ENCODE results near the gene HES7.

- TF ChIP-seq, protein P1, sequence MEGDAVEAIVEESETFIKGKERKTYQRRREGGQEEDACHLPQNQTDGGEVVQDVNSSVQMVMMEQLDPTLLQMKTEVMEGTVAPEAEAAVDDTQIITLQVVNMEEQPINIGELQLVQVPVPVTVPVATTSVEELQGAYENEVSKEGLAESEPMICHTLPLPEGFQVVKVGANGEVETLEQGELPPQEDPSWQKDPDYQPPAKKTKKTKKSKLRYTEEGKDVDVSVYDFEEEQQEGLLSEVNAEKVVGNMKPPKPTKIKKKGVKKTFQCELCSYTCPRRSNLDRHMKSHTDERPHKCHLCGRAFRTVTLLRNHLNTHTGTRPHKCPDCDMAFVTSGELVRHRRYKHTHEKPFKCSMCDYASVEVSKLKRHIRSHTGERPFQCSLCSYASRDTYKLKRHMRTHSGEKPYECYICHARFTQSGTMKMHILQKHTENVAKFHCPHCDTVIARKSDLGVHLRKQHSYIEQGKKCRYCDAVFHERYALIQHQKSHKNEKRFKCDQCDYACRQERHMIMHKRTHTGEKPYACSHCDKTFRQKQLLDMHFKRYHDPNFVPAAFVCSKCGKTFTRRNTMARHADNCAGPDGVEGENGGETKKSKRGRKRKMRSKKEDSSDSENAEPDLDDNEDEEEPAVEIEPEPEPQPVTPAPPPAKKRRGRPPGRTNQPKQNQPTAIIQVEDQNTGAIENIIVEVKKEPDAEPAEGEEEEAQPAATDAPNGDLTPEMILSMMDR (IDR thresholded peaks at IDR 0.05) = no peak
- TF ChIP-seq POLR2A (IDR thresholded peaks at IDR 0.05) (no peak), POLR2AphosphoS5 (IDR thresholded peaks at IDR 0.05) (no peak)
Observed at GRCh38 chr17:8124350-8125153, 646 bp upstream of the HES7 start.
